Thyroid gland (tissue), 4 donors: ENCODE data around the gene KIF17. TPM values are rescaled to one million over a fixed set of nuclear protein-coding genes. Genes with fewer than 3 reads are reported as not detected.
A peak's percentile ranks its signal among the peaks of the same experiment; 100 is the strongest.

Experiments
- DNase-seq, 2 donors: peaks; one replicate each; pipeline ENCODE4 v3.0.0-alpha.2; 2019
- H3K27ac ChIP-seq, 3 donors: fragments of 200-600 bp; sonication (generic); 1 replicate in 2 of 3; 2 replicates in 1 of 3; pipeline ENCODE4 v1.5.1; 2016 to 2019; ENCODE audit warnings: mild to moderate bottlenecking in 1 of 3, moderate library complexity in 1 of 3
- H3K27me3 ChIP-seq: fragments of 200-600 bp; sonication (generic); one replicate; pipeline ENCODE4 v1.5.1; 2019
- H3K36me3 ChIP-seq, 2 donors: fragments of 200-600 bp; sonication (generic); one replicate each; pipeline ENCODE4 v1.5.1; 2016 to 2019
- H3K4me1 ChIP-seq, 2 donors: fragments of 200-600 bp; sonication (generic); one replicate each; pipeline ENCODE4 v1.5.1; 2017 to 2019
- H3K4me3 ChIP-seq, 3 donors: fragments of 200-600 bp; sonication (generic); replicated peaks in 1 of 3; 1 replicate in 2 of 3; 2 replicates in 1 of 3; pipeline ENCODE4 v1.5.1; 2016; ENCODE audit warnings: mild to moderate bottlenecking in 1 of 3
- H3K9me3 ChIP-seq: fragments of 200-600 bp; sonication (generic); one replicate; pipeline ENCODE4 v1.5.1; 2017
- CTCF ChIP-seq, 6 experiments: fragments of 200-600 bp in 3 of 6; fragments of 450-650 bp in 3 of 6; sonication (generic) in 3 of 6; IDR thresholded peaks; one replicate each; pipeline ENCODE4 v1.5.1; 2016 to 2019; ENCODE audit warnings: antibody characterized with exemption in 6 of 6, mild to moderate bottlenecking in 2 of 6, inconsistent platforms in 1 of 6, moderate library complexity in 1 of 6
- POLR2A ChIP-seq, 2 donors: fragments of 450-650 bp; IDR thresholded peaks; one replicate each; pipeline ENCODE4 v1.6.1; 2017; ENCODE audit warnings: antibody characterized with exemption in 2 of 2, mild to moderate bottlenecking in 2 of 2, moderate library complexity in 1 of 2
- WGBS, 2 donors: methylation state at CpG; one replicate each; pipeline ENCODE4 v1.1.5; 2017; 5-methylcytosine and 5-hydroxymethylcytosine counted together
- intact Hi-C: fragments of 100-400 bp; cut with DNase I; formaldehyde crosslinking; loops from one replicate; pipeline ENCODE4 v1.15.1; 2023
- total RNA-seq, 4 donors: library from RNA; depleted of rRNA; stranded (reverse); fragments of >200 nt; gene quantifications; one replicate each; pipeline ENCODE4 v1.2.3, GENCODE V29; 2016

Gene KIF17
- total RNA-seq, 4 donors from 2014 or later = 7.5 to 11.5 (median 8.6) TPM

GRCh38 chr1:20645414-20645813 lies 72.4 kb downstream of the KIF17 start:
- H3K36me3 ChIP-seq = peaks cover 64 to 79% of the 10 kb centered on the region in 2 donors
- intact Hi-C loops = loop anchor here (10.0 kb wide), 1 partner anchor 71 kb away; no protein-coding TSS in a partner anchor

DNA sequence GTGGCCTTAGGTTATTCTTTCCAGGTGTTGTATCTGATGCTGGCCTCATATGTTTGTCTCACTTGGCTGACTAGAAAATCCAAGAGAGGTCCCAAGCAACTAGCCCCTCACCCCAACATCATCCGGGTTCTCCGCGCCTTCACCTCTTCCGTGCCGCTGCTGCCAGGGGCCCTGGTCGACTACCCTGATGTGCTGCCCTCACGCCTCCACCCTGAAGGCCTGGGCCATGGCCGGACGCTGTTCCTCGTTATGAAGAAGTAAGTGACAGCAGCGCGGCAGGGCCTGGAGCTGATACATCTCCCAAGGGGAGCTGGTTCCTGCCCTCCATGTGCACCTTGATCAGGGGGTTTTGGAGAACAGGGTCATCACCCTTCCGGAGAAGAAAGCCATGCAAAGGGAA lies 73.4 kb downstream of the KIF17 start:
- Histone ChIP-seq H3K27ac (no peak overlapping the region), H3K4me3 (no peak overlapping the region), H3K4me1 (no peaks in the 10 kb centered on the region), H3K36me3 (peaks cover 59 to 77% of the 10 kb centered on the region in 2 donors), H3K9me3 (no peaks in the 10 kb centered on the region), H3K27me3 (no peaks in the 10 kb centered on the region)
- 96% methylated on average over 13 of the region's 13 CpGs for WGBS, 2 donors
- intact Hi-C loops = loop anchor here (10.0 kb wide), 1 partner anchor 70 kb away; no protein-coding TSS in a partner anchor
- DNase-seq = no peak
- TF ChIP-seq CTCF (IDR thresholded peaks at IDR 0.05) (no peak), POLR2A (IDR thresholded peaks at IDR 0.05) (no peak)

More at GRCh38 chr1:20645414-20645813, 72.4 kb downstream of the KIF17 start:
- no peaks in the 10 kb centered on the region for H3K27me3 ChIP-seq
- no peak overlapping the region for H3K4me3 ChIP-seq
- H3K4me1 ChIP-seq = no peaks in the 10 kb centered on the region
- DNase-seq = no peak
- no peak for TF ChIP-seq POLR2A (IDR thresholded peaks at IDR 0.05)
- TF ChIP-seq CTCF (IDR thresholded peaks at IDR 0.05) = no peak
- H3K9me3 ChIP-seq = no peaks in the 10 kb centered on the region
- WGBS, 2 donors = 86 to 87% methylated on average over 14 of the region's 14 CpGs
- no peak overlapping the region for H3K27ac ChIP-seq

- Histone ChIP-seq H3K27me3 (no peaks in the 10 kb centered on the region), H3K27ac (no peak overlapping the region), H3K36me3 (peaks cover 51 to 78% of the 10 kb centered on the region in 2 donors), H3K4me3 (no peak overlapping the region), H3K9me3 (no peaks in the 10 kb centered on the region), H3K4me1 (no peaks in the 10 kb centered on the region)
- DNase-seq = no peak
- TF ChIP-seq POLR2A (IDR thresholded peaks at IDR 0.05) (no peak), CTCF (IDR thresholded peaks at IDR 0.05) (no peak)
- 76 to 88% methylated on average over 6 of the region's 6 CpGs for WGBS, 2 donors
- intact Hi-C loops = loop anchor here (10.0 kb wide), 1 partner anchor 68 kb away; no protein-coding TSS in a partner anchor
Measured at GRCh38 chr1:20643080-20643479, 74.7 kb downstream of the KIF17 start.

DNA sequence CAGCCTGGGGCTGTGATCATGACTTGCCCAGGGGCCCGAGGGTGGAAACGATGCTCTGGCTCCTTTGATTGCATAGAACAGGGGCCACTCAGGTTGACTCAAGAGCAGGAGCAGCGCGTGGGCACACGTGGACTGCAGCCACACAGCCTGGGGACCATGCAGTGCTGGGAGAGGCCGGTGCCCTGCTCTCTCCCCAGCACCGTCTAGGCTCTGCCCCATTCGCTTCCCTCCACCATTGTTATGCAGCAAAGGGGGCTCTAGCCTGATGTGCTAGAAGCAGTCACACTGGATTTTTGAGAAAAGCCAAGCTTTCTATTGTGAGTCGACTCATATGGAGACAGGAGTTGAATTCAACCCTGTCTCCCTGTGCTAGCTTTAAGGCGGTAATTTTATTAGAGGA lies 75.8 kb downstream of the KIF17 start:
- no peaks in the 10 kb centered on the region for H3K27me3 ChIP-seq
- peaks cover 51 to 80% of the 10 kb centered on the region in 2 donors for H3K36me3 ChIP-seq
- TF ChIP-seq POLR2A (IDR thresholded peaks at IDR 0.05) (no peak), CTCF (IDR thresholded peaks at IDR 0.05) (no peak)
- no peaks in the 10 kb centered on the region for H3K9me3 ChIP-seq
- H3K4me1 ChIP-seq = no peaks in the 10 kb centered on the region
- no peak overlapping the region for H3K27ac ChIP-seq
- DNase-seq = no peak
- intact Hi-C loops = loop anchor here (10.0 kb wide), 1 partner anchor 67 kb away; no protein-coding TSS in a partner anchor
- WGBS, 2 donors = 77 to 81% methylated on average over 8 to 9 of the region's 10 CpGs
- no peak overlapping the region for H3K4me3 ChIP-seq

GRCh38 chr1:20640183-20640597 lies 77.6 kb downstream of the KIF17 start:
- Histone ChIP-seq H3K27me3 (no peaks in the 10 kb centered on the region), H3K9me3 (no peaks in the 10 kb centered on the region), H3K4me3 (no peak overlapping the region), H3K4me1 (peaks cover 1 to 5% of the 10 kb centered on the region in 2 donors), H3K36me3 (peaks cover 44 to 70% of the 10 kb centered on the region in 2 donors), H3K27ac (no peak overlapping the region)
- TF ChIP-seq CTCF (IDR thresholded peaks at IDR 0.05) (peak; percentile 38 to 73 (median 48)), POLR2A (IDR thresholded peaks at IDR 0.05) (no peak)
- peak; percentile 18 to 27 for DNase-seq
- 38% methylated on average over 6 of the region's 6 CpGs for WGBS, 2 donors
- intact Hi-C loops = loop anchor here (10.0 kb wide), 1 partner anchor 65 kb away; no protein-coding TSS in a partner anchor
